Neural progenitor cell (in vitro differentiated cells): ENCODE measurements around the gene KCNC4. TPM values are rescaled to one million over a fixed set of nuclear protein-coding genes. Genes with fewer than 3 reads are reported as not detected.

ENCODE experiments used
- DNase-seq: peaks from one replicate; pipeline ENCODE4 v3.0.0-alpha.2; 2016; ENCODE audit warnings: low spot score
- H2AFZ ChIP-seq: fragments of 200-600 bp; sonication (generic); replicated peaks from 2 replicates; pipeline ENCODE4 v1.6.1; 2016; ENCODE audit warnings: antibody characterized with exemption
- H3F3A ChIP-seq: fragments of 200-600 bp; sonication (generic); 2 replicates; pipeline ENCODE4 v1.6.1; 2016; ENCODE audit warnings: antibody characterized with exemption, low read depth
- H3K27ac ChIP-seq: fragments of 200-600 bp; sonication (generic); 2 replicates; pipeline ENCODE4 v1.5.1; 2016; ENCODE audit warnings: mild to moderate bottlenecking
- H3K27me3 ChIP-seq: fragments of 200-600 bp; sonication (generic); 2 replicates; pipeline ENCODE4 v1.6.1; 2016; ENCODE audit warnings: mild to moderate bottlenecking, moderate library complexity
- H3K36me3 ChIP-seq: fragments of 200-600 bp; sonication (generic); 2 replicates; pipeline ENCODE4 v1.5.1; 2016
- H3K4me1 ChIP-seq: fragments of 200-600 bp; sonication (generic); 2 replicates; pipeline ENCODE4 v1.6.1; 2016; ENCODE audit warnings: mixed run types
- H3K4me2 ChIP-seq: fragments of 200-600 bp; sonication (generic); 2 replicates; pipeline ENCODE4 v1.6.1; 2016
- H3K4me3 ChIP-seq: fragments of 200-600 bp; sonication (generic); 2 replicates; pipeline ENCODE4 v1.5.1; 2016
- H3K79me2 ChIP-seq: fragments of 200-600 bp; sonication (generic); 2 replicates; pipeline ENCODE4 v1.6.1; 2016; ENCODE audit warnings: low read depth
- H3K9ac ChIP-seq: fragments of 200-600 bp; sonication (generic); 2 replicates; pipeline ENCODE4 v1.6.1; 2016
- H3K9me3 ChIP-seq: fragments of 200-600 bp; sonication (generic); 2 replicates; pipeline ENCODE4 v1.5.1; 2016; ENCODE audit warnings: low read depth
- H4K20me1 ChIP-seq: fragments of 200-600 bp; sonication (generic); 2 replicates; pipeline ENCODE4 v1.6.1; 2016; ENCODE audit warnings: low read depth
- H3K27ac Mint-ChIP-seq: 3 replicates; pipeline ENCODE4 v1.8.0; 2021; ENCODE audit warnings: mixed read lengths
- H3K27me3 Mint-ChIP-seq: 2 replicates; pipeline ENCODE4 v1.8.0; 2022; ENCODE audit warnings: low read depth, mild to moderate bottlenecking, inconsistent platforms, moderate library complexity, mixed read lengths; ENCODE audit not compliant: insufficient read depth
- H3K36me3 Mint-ChIP-seq: 3 replicates; pipeline ENCODE4 v1.8.0; 2021; ENCODE audit warnings: mixed read lengths
- H3K4me1 Mint-ChIP-seq: 3 replicates; pipeline ENCODE4 v1.8.0; 2021; ENCODE audit warnings: mixed read lengths
- H3K4me3 Mint-ChIP-seq: 3 replicates; pipeline ENCODE4 v1.8.0; 2021; ENCODE audit warnings: mild to moderate bottlenecking, moderate library complexity, mixed read lengths
- H3K9me3 Mint-ChIP-seq: 3 replicates; pipeline ENCODE4 v1.8.0; 2020; ENCODE audit warnings: mixed read lengths
- CTCF ChIP-seq: fragments of 200-600 bp; sonication (generic); IDR thresholded peaks from 2 replicates; pipeline ENCODE4 v1.5.1; 2017; ENCODE audit warnings: antibody characterized with exemption, mild to moderate bottlenecking
- EZH2 ChIP-seq: fragments of 200-600 bp; sonication (generic); IDR thresholded peaks from 2 replicates; pipeline ENCODE4 v1.6.1; 2017; ENCODE audit warnings: antibody characterized with exemption, mild to moderate bottlenecking, moderate library complexity
- EZH2phosphoT487 ChIP-seq: fragments of 200-600 bp; sonication (generic); IDR thresholded peaks from 2 replicates; pipeline ENCODE4 v1.6.1; 2017; ENCODE audit warnings: antibody characterized with exemption
- total RNA-seq: library from RNA; depleted of rRNA; stranded (reverse); fragments of >200 nt; gene quantifications from 2 replicates; pipeline ENCODE4 v1.2.3, GENCODE V29; 2015; ENCODE audit warnings: low replicate concordance

Gene KCNC4
- total RNA-seq, 1 donor from 2014 or later = 1.3 TPM

- Histone ChIP-seq H3K4me3 (no peak overlapping the region), H3F3A (no peaks in the 10 kb centered on the region), H2AFZ (no peak overlapping the region), H3K9me3 (no peaks in the 10 kb centered on the region), H3K27me3 (no peaks in the 10 kb centered on the region), H3K4me1 (no peaks in the 10 kb centered on the region), H3K79me2 (no peaks in the 10 kb centered on the region), H3K9ac (no peak overlapping the region), H3K27ac (no peak overlapping the region), H3K4me2 (no peak overlapping the region), H4K20me1 (no peaks in the 10 kb centered on the region), H3K36me3 (no peaks in the 10 kb centered on the region)
- no peak for DNase-seq
- Mint-ChIP-seq H3K9me3 (no peaks in the 10 kb centered on the region), H3K4me1 (peaks cover 5% of the 10 kb centered on the region), H3K27ac (no peak overlapping the region), H3K4me3 (no peak overlapping the region), H3K36me3 (no peaks in the 10 kb centered on the region), H3K27me3 (peaks cover 9% of the 10 kb centered on the region)
- no peak for TF ChIP-seq EZH2phosphoT487
- no peak for TF ChIP-seq EZH2
- no peak for TF ChIP-seq CTCF
These were observed 17.6 kb upstream of the KCNC4 start for GRCh38 chr1:110192541-110192940.

GRCh38 chr1:110195196-110195595 lies 14.9 kb upstream of the KCNC4 start:
- no peak overlapping the region for H2AFZ ChIP-seq
- Mint-ChIP-seq H3K36me3 (no peaks in the 10 kb centered on the region), H3K4me3 (no peak overlapping the region), H3K27me3 (peaks cover 6% of the 10 kb centered on the region), H3K27ac (no peak overlapping the region), H3K9me3 (no peaks in the 10 kb centered on the region), H3K4me1 (peaks cover 5% of the 10 kb centered on the region)
- no peaks in the 10 kb centered on the region for H3K79me2 ChIP-seq
- no peaks in the 10 kb centered on the region for H4K20me1 ChIP-seq
- H3K9ac ChIP-seq = no peak overlapping the region
- TF ChIP-seq EZH2phosphoT487 (no peak), CTCF (no peak), EZH2 (no peak)
- no peak overlapping the region for H3K27ac ChIP-seq
- no peak for DNase-seq
- no peaks in the 10 kb centered on the region for H3F3A ChIP-seq
- H3K4me3 ChIP-seq = no peak overlapping the region
- no peak overlapping the region for H3K4me2 ChIP-seq
- H3K36me3 ChIP-seq = no peaks in the 10 kb centered on the region
- H3K9me3 ChIP-seq = no peaks in the 10 kb centered on the region
- H3K4me1 ChIP-seq = no peaks in the 10 kb centered on the region
- no peaks in the 10 kb centered on the region for H3K27me3 ChIP-seq

GRCh38 chr1:110196917-110197765 lies 13.0 kb upstream of the KCNC4 start:
- Mint-ChIP-seq H3K36me3 (no peaks in the 10 kb centered on the region), H3K27ac (peak overlapping the region; percentile 12), H3K27me3 (peaks cover 4% of the 10 kb centered on the region), H3K4me3 (no peak overlapping the region), H3K9me3 (no peaks in the 10 kb centered on the region), H3K4me1 (peaks cover 5% of the 10 kb centered on the region)
- Histone ChIP-seq H3K9me3 (no peaks in the 10 kb centered on the region), H2AFZ (no peak overlapping the region), H3K4me3 (no peak overlapping the region), H3K4me1 (no peaks in the 10 kb centered on the region), H3K36me3 (no peaks in the 10 kb centered on the region), H3K27ac (no peak overlapping the region), H3K27me3 (no peaks in the 10 kb centered on the region), H3F3A (no peaks in the 10 kb centered on the region), H4K20me1 (no peaks in the 10 kb centered on the region), H3K9ac (no peak overlapping the region), H3K79me2 (no peaks in the 10 kb centered on the region), H3K4me2 (no peak overlapping the region)
- DNase-seq = peak; percentile 70
- TF ChIP-seq EZH2 (no peak), EZH2phosphoT487 (no peak), CTCF (peak; percentile 92)
